Breast epithelium (tissue), 4 donors: ENCODE data around the gene SHROOM2. TPM values are rescaled to one million over a fixed set of nuclear protein-coding genes. Genes with fewer than 3 reads are reported as not detected.

Experiments
- DNase-seq, 2 donors: peaks; one replicate each; pipeline ENCODE4 v3.0.0-alpha.2; 2019; ENCODE audit warnings: low spot score in 2 of 2
- H3K27ac ChIP-seq, 2 donors: fragments of 200-600 bp; sonication (generic) in 1 of 2; one replicate each; pipeline ENCODE4 v1.5.1; 2016 to 2019; ENCODE audit warnings: mild to moderate bottlenecking in 1 of 2
- H3K27me3 ChIP-seq, 2 donors: fragments of 200-600 bp; sonication (generic) in 1 of 2; one replicate each; pipeline versions ENCODE4 v1.5.1 to v1.6.0; 2017 to 2019; ENCODE audit warnings: control low read depth in 1 of 2, mild to moderate bottlenecking in 1 of 2
- H3K36me3 ChIP-seq: fragments of 200-600 bp; one replicate; pipeline ENCODE4 v1.5.1; 2019
- H3K4me1 ChIP-seq, 2 donors: fragments of 200-600 bp; sonication (generic); one replicate each; pipeline ENCODE4 v1.5.1; 2016 to 2019; ENCODE audit warnings: control low read depth in 1 of 2
- H3K4me3 ChIP-seq, 3 donors: fragments of 200-600 bp; sonication (generic); 1 replicate in 2 of 3; 2 replicates in 1 of 3; pipeline ENCODE4 v1.5.1; 2016 to 2019; ENCODE audit warnings: mild to moderate bottlenecking in 3 of 3, moderate library complexity in 2 of 3
- H3K9me3 ChIP-seq, 2 donors: fragments of 200-600 bp; sonication (generic) in 1 of 2; one replicate each; pipeline ENCODE4 v1.5.1; 2016 to 2019; ENCODE audit warnings: control low read depth in 1 of 2
- POLR2A ChIP-seq: fragments of 450-650 bp; IDR thresholded peaks from one replicate; pipeline ENCODE4 v1.6.1; 2016; ENCODE audit warnings: antibody characterized with exemption, mild to moderate bottlenecking, moderate library complexity
- POLR2AphosphoS5 ChIP-seq, 3 donors: sonication (generic); formaldehyde crosslinking; IDR thresholded peaks; one replicate each; pipeline ENCODE4 v1.6.1; 2017; ENCODE audit warnings: antibody characterized with exemption in 3 of 3
- intact Hi-C: fragments of 100-400 bp; cut with DNase I; formaldehyde crosslinking; loops from one replicate; pipeline ENCODE4 v1.15.1; 2023; ENCODE audit warnings: low total_unique reads
- total RNA-seq, 3 donors: library from RNA; depleted of rRNA; stranded (reverse); fragments of >200 nt; gene quantifications; one replicate each; pipeline ENCODE4 v1.1.0, GENCODE V29; 2016
- TF ChIP-seq, protein P1 (sequence below), 3 donors: fragments of 450-650 bp; IDR thresholded peaks; one replicate each; pipeline ENCODE4 v1.5.1; 2016 to 2017; ENCODE audit warnings: antibody characterized with exemption in 3 of 3, mild to moderate bottlenecking in 3 of 3, moderate library complexity in 3 of 3

The SHROOM2 gene
- total RNA-seq, 3 donors from 2014 or later, result 0.48 to 4.5 (median 3.9) TPM

DNA sequence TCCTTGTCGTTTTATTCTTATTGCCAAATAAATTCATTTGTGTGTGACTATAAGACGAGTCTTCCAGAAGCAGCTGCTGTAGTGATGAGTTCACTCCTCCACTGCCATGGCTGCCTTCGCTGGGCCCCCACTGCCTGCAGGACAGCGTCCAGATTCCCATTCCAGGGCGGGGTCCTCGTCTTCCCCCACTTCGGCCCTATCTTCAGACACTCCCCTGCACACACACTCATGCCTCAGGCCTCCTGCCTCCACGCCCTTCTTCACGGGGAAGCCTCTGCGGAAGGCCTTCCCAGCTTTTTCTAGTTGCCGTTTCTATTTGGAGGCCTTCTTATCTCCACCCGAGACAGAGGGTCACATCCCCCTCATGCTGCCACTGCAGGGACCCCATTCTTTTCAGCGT lies 80.4 kb downstream of the SHROOM2 start:
- Histone ChIP-seq H3K4me3 (no peak overlapping the region), H3K4me1 (no peaks in the 10 kb centered on the region), H3K27me3 (peaks cover 0 to 7% of the 10 kb centered on the region in 2 donors), H3K9me3 (peaks cover 5 to 13% of the 10 kb centered on the region in 2 donors), H3K36me3 (no peaks in the 10 kb centered on the region), H3K27ac (no peak overlapping the region)
- no peak for DNase-seq
- intact Hi-C loops, result no loop called here
- no peak for TF ChIP-seq POLR2AphosphoS5 (IDR thresholded peaks at IDR 0.05)
- TF ChIP-seq, protein P1, sequence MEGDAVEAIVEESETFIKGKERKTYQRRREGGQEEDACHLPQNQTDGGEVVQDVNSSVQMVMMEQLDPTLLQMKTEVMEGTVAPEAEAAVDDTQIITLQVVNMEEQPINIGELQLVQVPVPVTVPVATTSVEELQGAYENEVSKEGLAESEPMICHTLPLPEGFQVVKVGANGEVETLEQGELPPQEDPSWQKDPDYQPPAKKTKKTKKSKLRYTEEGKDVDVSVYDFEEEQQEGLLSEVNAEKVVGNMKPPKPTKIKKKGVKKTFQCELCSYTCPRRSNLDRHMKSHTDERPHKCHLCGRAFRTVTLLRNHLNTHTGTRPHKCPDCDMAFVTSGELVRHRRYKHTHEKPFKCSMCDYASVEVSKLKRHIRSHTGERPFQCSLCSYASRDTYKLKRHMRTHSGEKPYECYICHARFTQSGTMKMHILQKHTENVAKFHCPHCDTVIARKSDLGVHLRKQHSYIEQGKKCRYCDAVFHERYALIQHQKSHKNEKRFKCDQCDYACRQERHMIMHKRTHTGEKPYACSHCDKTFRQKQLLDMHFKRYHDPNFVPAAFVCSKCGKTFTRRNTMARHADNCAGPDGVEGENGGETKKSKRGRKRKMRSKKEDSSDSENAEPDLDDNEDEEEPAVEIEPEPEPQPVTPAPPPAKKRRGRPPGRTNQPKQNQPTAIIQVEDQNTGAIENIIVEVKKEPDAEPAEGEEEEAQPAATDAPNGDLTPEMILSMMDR (IDR thresholded peaks at IDR 0.05), result no peak
- TF ChIP-seq POLR2A, result no peak

DNA sequence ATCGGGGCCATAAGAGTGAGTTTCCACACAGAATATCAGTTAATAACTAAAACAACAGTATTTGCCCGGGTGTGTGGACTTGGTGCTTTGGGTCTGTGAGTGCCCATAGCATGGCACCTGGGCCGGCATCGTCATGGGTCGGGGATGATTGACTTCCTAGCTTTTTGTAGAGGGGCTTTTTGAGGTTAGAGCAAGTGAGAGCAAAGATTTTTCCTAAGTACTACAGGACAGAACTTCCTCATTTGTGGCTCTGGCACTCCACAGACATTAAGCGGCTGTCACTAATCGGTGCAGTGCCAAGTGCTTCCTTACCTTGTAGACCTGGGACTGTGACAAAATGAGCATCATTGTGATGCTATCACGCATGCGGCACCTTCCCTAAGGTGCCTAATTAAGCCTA lies 81.0 kb downstream of the SHROOM2 start:
- Histone ChIP-seq H3K27me3 (peaks cover 0 to 7% of the 10 kb centered on the region in 2 donors), H3K27ac (no peak overlapping the region), H3K9me3 (peaks cover 5 to 7% of the 10 kb centered on the region in 2 donors), H3K4me1 (no peaks in the 10 kb centered on the region), H3K36me3 (no peaks in the 10 kb centered on the region), H3K4me3 (no peak overlapping the region)
- intact Hi-C loops, result no loop called here
- DNase-seq, result no peak
- TF ChIP-seq, protein P1 (IDR thresholded peaks at IDR 0.05), result no peak
- TF ChIP-seq POLR2AphosphoS5 (IDR thresholded peaks at IDR 0.05) (no peak), POLR2A (no peak)

DNA sequence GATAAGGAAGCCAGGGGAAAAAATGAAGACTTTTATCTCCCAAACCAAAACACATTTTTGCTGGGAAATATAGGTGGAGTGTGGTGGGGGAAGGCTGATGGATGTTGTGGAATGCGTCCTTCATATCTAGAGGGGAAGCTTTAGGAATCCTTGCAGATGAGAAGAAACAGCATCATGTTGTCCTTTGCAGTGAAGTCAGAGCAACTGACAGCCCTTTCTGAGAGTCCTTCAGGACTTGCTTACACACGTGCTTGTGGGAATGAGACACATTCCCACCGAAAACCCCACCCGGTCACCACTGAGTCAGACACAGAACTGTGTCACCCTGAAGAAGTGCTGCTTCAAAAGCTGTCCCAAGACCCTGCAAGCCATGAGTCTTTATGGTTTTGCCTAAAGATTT lies 81.5 kb downstream of the SHROOM2 start:
- Histone ChIP-seq H3K9me3 (peaks cover 0 to 1% of the 10 kb centered on the region in 2 donors), H3K4me3 (no peak overlapping the region), H3K27ac (no peak overlapping the region), H3K4me1 (no peaks in the 10 kb centered on the region), H3K36me3 (no peaks in the 10 kb centered on the region), H3K27me3 (peaks cover 0 to 7% of the 10 kb centered on the region in 2 donors)
- no peak for TF ChIP-seq POLR2AphosphoS5 (IDR thresholded peaks at IDR 0.05)
- no peak for TF ChIP-seq POLR2A
- TF ChIP-seq, protein P1 (IDR thresholded peaks at IDR 0.05), result no peak
- intact Hi-C loops, result loop anchor here (1.0 kb wide), 1 partner anchor 12 kb away; no protein-coding TSS in a partner anchor
- no peak for DNase-seq

DNA sequence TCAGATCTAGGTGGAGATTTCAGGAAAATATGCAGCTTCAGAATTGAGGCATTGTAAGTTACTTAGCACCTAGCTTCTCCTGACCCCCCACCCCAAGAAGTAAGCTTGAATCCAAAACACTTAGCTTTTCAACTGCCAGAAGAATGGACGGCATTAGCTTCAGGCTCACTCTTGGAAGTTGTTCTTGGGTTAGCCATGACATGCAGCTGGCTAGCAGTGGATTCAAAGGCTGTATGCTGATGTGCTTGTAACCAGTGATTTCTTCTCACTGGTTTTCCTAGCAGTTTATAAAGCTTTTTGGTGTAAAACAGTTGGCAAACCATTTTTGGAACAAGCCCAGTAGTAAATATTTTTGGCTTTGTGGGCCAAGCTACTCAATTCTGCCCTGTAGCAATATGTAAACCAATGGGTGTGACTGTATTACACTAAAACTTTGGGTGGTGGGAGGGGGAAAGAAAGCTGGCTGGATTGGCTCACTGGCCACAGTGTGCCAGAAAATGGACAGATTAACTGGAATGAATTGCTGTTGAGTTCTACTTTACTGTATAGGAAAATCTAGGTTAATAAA lies 85.6 kb downstream of the SHROOM2 start:
- Histone ChIP-seq H3K9me3 (no peaks in the 10 kb centered on the region), H3K36me3 (no peaks in the 10 kb centered on the region), H3K4me3 (no peak overlapping the region), H3K4me1 (no peaks in the 10 kb centered on the region), H3K27me3 (peaks cover 0 to 13% of the 10 kb centered on the region in 2 donors), H3K27ac (no peak overlapping the region)
- TF ChIP-seq, protein P1 (IDR thresholded peaks at IDR 0.05), result no peak
- TF ChIP-seq POLR2AphosphoS5 (IDR thresholded peaks at IDR 0.05), result no peak
- TF ChIP-seq POLR2A, result no peak
- no peak for DNase-seq
- intact Hi-C loops, result no loop called here

DNA sequence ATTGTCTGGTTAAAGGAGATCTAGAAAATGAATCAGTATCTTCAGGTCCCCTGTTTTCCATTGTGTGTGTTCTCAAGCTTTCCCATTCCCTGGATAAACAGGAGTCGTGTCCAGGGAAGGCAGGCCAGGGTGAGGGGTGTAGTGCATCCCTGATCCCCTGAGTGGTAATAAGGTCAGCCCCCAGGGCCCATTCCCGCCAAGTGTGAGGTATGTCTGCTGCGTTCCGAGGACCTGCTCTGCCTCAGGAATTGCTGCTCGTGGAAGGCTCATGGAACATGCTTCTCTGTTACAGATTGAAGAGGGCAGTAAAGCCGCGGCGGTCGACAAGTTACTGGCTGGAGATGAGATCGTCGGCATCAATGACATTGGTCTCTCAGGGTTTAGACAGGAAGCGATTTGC lies 87.1 kb downstream of the SHROOM2 start:
- Histone ChIP-seq H3K36me3 (no peaks in the 10 kb centered on the region), H3K4me1 (no peaks in the 10 kb centered on the region), H3K27me3 (peaks cover 0 to 27% of the 10 kb centered on the region in 2 donors), H3K9me3 (no peaks in the 10 kb centered on the region), H3K27ac (no peak overlapping the region), H3K4me3 (no peak overlapping the region)
- intact Hi-C loops, result no loop called here
- DNase-seq, result no peak
- TF ChIP-seq POLR2AphosphoS5 (IDR thresholded peaks at IDR 0.05), result no peak
- TF ChIP-seq, protein P1 (IDR thresholded peaks at IDR 0.05), result no peak
- no peak for TF ChIP-seq POLR2A
